GM21529 (cell line): ENCODE results near the gene EPS8L3.
"Not testable (repeated sequence)": the region's sequence is repeated elsewhere in the genome, so short reads cannot be mapped to it uniquely, and the experiment has no call there.

Source experiments
- ATAC-seq: cut with Tn5 transposase; IDR thresholded peaks from one replicate; pipeline ENCODE4 v1.9.1; 2021; ENCODE audit not compliant: unreplicated experiment

The EPS8L3 gene

GRCh38 chr1:109763646-109764415 is at the start of gene EPS8L3:
EPS8L3 (minus strand) TSS chr1:109763923; CDS start chr1:109761749, 2,174 bp downstream.
- no peak for ATAC-seq

- ATAC-seq: no peak
Observed at GRCh38 chr1:109812691-109813393, 49.1 kb upstream of the EPS8L3 start.

GRCh38 chr1:109808703-109809102 is 45.0 kb upstream of the EPS8L3 start:
- no peak for ATAC-seq

GRCh38 chr1:109807822-109808680 is 44.3 kb upstream of the EPS8L3 start:
- ATAC-seq: no peak

GRCh38 chr1:109807402-109807801 is 43.7 kb upstream of the EPS8L3 start:
- no peak for ATAC-seq

- ATAC-seq: no peak
Observed at GRCh38 chr1:109806733-109807400, 43.1 kb upstream of the EPS8L3 start.

GRCh38 chr1:109805486-109806165 is 41.9 kb upstream of the EPS8L3 start:
- ATAC-seq: no peak

GRCh38 chr1:109804660-109805059 is 40.9 kb upstream of the EPS8L3 start:
- no peak for ATAC-seq

- ATAC-seq: no peak
Observed at GRCh38 chr1:109803901-109804331, 40.2 kb upstream of the EPS8L3 start.

GRCh38 chr1:109802901-109803561 is 39.3 kb upstream of the EPS8L3 start:
- no peak for ATAC-seq

- no peak for ATAC-seq
Observed at GRCh38 chr1:109802136-109802900, 38.6 kb upstream of the EPS8L3 start.

GRCh38 chr1:109801791-109802135 is 38.0 kb upstream of the EPS8L3 start:
- no peak for ATAC-seq

- no peak for ATAC-seq
Observed at GRCh38 chr1:109800291-109800690, 36.6 kb upstream of the EPS8L3 start.

- no peak for ATAC-seq
Observed at GRCh38 chr1:109799445-109799844, 35.7 kb upstream of the EPS8L3 start.

- not testable (repeated sequence) for ATAC-seq
Observed at GRCh38 chr1:109797303-109797595, 33.5 kb upstream of the EPS8L3 start.

- ATAC-seq: no peak
Observed at GRCh38 chr1:109796484-109797302, 33.0 kb upstream of the EPS8L3 start.

- ATAC-seq: no peak
Observed at GRCh38 chr1:109794319-109795132, 30.8 kb upstream of the EPS8L3 start.
